Left renal cortex interstitium (tissue), 4 donors: ENCODE measurements around the gene SLC25A41. TPM values are rescaled to one million over a fixed set of nuclear protein-coding genes. Genes with fewer than 3 reads are reported as not detected.
"Not testable (repeated sequence)": the region's sequence is repeated elsewhere in the genome, so short reads cannot be mapped to it uniquely, and the experiment has no call there.

Experiments used
- DNase-seq, 4 donors: peaks; one replicate each; pipeline ENCODE4 v3.0.0-alpha.2; 2013; ENCODE audit warnings: low read depth in 4 of 4, low spot score in 2 of 4, missing footprints in 1 of 4
- polyA plus RNA-seq, 4 donors: library from polyadenylated mRNA; unstranded; fragments of 120-200 nt; gene quantifications; one replicate each; pipeline ENCODE4 v1.2.1, GENCODE V29; 2013; ENCODE audit not compliant: insufficient read length in 4 of 4

Gene SLC25A41
- polyA plus RNA-seq, 4 donors = 0.25 to 1.5 (median 0.61) TPM

GRCh38 chr19:6429419-6430221 is 3.9 kb downstream of the SLC25A41 start:
- DNase-seq = no peak

- DNase-seq = not testable (repeated sequence)
Measured at GRCh38 chr19:6428692-6429418, 4.7 kb downstream of the SLC25A41 start.

DNA sequence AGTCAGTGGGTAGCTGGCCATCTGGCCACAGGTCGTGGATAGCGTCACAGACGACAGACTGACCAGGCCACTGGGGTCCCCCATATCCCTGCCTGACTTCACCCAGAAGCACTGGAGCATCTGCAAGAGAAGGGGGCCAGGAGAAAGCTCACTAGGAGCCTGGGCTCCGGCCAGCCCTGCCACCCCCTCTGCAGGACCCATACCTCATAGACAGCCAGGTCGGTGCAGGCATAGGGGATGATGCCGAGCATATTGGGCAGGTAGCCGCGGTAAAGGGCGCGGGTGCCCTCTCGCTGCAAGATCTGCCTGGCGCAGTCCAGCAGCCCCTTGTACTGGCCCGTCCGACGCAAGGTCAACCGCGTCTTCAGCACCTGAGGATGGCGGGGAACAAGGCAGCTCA is 6.4 kb downstream of the SLC25A41 start:
- DNase-seq = no peak

DNA sequence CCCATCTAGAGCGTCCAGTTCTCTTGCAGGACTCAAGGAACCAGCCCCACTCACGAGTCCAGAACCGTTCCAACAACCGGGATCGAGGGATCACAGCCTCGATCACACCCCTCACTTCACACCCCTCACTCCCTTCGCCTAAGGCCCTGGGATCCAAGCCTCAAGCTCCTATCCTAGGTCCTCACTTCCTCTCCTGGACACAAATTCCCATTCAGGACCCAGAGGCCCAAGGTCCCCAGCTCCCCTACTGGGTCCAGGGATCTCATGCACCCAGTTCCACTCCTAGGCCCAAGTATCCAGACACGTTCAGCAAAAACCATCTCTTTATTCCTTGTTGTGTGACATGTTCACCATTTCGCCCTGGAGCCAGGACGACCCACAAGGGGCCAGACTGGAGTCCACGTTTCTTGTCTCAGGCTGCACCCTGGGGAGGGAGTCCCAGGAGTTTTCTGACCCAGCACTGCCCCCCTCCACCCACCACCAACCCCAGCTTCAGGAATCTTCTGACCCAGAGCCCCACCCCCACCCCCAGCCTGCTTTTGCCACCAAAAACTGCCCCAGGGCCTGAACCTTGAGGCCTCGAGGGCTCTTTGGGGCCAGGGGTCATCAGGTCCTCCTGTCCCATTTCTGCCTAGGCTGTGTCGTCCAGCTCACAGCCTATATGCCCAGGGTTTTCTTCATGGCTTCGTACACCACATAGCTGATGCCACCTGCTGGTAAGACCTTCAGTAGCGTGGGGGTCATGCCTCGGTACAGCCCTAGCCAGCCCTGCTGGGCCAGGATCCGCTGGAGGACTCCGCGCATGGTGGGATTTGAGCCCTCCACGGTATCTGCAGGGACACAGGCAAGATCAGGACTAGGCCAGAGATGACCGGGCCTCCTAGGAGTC is 7.6 kb downstream of the SLC25A41 start:
- DNase-seq = no peak

- peak; percentile 100 for DNase-seq
Measured at GRCh38 chr19:6424939-6425731, 8.4 kb downstream of the SLC25A41 start.

DNA sequence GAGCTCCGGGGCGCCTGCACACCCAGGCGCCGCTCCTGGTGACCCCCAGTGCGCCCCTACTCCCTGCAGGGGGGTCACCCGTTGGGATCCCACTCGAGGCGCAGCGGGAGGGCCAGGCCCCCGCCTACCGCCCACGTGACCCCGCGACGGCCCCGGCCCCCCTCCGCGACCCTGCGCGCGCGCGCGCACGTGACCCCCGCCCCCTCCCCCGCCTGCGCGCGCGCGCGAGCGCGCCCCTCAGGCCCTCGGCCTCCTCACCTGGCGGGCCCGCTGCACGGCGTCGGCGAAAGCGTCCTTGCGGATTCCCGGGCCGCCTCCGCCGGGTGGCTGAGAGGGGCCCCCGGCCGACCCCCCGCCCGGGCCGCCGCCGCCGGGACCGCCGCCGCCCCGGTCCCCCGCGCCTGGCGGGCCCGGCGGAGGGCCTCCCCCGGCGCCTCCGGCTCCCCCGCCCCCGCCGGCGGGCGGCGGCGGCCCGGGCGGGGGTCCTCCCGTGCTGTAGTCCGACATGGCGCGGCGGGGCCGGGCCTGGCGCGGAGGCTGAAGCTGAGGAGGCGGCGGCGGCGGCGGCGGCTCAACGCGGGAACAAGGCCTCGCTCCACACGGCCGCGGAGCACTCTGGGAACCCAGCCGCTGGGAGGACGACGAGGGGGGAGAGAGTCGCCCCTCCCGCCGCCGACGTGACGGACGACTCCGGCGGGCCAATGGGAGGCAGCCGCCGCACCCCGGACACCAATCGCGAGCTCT is 9.2 kb downstream of the SLC25A41 start, which contains the start of gene KHSRP:
Gene KHSRP, minus strand, starts transcription at position 617 of the 744 bp plus-strand sequence. Its CDS starts 110 bp downstream, at position 507.
- no peak for DNase-seq

DNA sequence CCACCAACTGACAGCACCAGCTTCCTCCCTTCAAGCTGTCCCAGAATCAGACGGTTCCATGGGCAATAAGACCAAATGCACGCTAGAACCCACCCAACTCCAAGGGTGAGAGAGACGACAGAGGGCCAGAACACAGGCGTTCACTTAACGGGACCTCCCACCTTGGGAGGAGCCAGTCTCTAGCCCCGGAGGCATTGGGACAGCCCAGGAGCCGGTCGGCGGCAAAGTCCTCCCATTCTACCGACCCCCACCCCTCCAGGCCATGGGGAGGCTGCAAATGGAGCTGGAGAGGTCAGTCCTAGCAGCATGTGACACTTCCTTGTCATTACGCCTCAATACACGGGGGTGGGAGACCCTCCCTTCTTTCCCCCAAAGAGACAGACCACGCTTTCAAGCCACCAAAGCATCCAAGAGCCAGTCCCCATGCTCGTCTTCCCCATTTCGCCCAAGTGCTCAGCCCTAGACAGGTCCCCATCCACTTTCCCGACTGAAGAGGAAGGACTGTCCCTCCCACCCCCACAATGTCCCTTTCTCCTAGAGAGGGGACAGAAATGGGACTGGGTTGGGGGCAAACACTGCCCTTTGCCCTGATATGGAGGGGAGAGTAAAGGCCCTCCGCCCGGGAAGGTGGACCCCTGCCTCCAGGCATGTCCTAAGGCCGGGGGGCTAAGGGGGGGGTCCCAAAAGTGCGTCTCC is 9.9 kb downstream of the SLC25A41 start:
- no peak for DNase-seq

DNA sequence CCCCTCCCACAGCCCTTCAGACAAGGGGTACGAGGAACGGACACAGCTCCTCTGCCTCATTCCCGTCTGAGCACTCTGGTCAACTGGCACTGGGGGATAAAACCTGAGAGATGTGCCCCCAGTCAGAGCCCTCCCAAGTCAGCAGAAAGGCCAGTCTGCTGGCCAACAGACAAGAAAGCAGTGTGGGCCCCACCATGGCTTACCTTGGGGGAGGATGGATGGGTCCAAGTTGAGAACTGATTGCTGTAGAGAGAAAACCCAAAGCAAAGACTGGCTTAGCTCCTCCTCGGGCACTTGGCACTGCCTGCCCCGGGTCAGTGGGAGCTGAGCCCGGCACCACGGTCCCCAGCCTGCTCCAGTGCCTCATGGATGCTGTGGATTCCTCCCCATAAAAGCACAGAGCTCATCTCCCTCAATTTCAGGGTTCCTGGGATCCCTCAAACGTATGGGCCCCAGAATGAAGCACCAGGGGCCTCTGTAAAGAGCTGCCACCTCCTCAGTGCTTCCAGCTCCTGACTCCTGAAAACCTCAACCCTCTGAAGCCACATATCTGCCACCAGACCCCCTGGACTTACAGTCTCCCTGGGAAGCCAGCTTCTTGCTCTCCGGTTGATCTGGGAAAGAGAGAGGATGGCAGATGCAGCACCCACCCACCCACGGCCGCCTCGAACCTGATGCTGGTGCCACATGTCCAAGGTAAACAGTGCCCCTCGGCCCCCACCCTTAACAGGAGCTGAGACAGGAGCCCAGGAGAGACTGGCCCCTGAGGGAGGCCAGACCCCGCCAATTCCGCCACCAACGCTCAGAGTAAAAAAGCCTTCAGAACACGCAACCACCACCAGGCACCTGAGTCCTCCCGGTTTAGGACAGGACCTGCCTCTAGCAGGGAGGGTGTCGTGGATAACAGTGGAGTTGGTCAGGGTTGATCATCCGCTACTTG is 12.2 kb downstream of the SLC25A41 start:
- DNase-seq = no peak

DNA sequence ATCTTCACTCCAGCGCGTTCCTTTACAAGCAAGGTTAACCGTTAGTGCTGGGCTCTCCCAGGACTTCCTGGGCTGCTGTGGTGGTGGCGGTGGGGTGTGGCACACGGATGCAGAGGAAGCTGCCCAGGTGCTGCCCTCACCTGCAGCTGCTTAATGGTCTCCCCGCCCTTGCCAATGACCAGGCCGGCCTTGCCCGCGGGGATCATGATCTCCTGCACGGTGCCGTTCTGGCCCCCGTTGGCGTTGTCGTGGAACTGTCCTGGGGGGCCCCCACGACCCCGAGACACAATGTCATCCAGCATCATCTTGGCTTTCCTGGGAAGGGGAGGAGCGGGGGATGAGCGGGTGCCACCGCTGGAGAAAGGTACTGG is 15.0 kb downstream of the SLC25A41 start:
- DNase-seq = no peak

DNA sequence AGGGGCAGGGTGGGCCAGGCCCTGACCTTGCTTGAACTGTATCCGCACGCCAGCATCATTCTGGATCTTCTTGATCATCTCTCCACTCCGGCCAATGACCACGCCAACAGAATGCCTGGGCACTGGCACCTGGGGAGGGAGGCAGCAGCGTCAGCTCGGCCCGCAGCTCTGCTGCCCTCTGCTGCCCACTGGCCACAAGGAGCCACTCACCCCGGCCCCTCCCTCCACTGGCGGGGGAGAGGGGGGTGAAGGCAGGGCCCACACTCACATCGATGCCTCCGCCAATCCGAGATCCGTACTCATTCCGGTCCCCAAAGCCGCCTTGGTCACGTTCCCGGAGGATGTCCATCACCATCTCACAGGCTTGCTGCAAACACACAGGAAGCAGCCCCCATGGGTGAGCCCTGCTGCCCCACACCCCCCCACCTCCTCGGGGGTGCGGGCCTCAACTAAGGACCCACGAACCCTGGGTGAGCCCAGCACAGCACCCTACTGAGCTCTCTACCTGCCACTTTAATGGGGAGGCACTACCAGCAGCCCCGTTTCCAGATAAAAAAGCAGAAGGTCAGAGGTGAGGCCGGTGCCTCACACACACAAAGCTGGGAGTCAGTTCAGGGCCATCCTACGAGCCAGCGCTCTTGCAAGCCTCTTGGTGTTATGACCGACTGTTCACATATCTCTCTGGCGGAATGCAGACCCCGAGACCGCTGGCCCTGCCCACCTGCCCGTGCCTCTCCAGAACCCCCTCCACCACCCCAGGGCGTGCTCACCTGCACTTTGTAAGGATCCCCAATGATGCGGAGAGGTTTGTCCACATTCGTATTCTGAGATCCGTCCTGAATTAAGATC is 15.6 kb downstream of the SLC25A41 start:
- no peak for DNase-seq

- DNase-seq = no peak
Measured at GRCh38 chr19:6416658-6417405, 16.7 kb downstream of the SLC25A41 start.

DNA sequence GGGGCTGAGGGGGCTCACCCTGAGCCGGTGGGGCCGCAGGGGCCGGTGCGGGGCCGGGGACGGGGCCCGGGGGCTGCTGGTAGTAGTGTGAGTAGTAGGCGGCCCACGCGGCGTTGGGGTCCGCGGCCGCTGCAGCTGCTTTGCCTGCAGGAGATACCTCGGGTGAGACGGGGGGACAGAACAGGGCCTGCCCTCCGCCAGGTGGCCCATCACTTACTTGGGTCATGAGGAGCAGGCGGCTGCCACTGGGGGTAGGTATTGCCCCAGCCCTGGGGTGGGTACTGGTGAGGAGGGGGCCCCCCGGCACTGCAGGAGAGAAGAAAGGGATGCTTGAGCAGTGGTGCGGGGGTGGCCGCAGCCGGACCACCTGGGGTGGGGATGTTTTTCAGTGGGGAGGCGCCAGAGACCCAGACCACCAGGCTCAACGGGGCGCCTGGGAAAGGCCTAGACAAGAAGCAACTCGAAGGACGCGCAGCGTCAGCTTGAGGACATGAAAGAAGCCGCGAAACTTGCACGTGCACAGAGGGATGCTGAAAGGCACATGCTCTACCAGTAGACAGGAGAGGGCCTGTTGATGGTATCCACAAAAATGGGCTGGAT is 17.9 kb downstream of the SLC25A41 start:
- no peak for DNase-seq

- DNase-seq = no peak
Measured at GRCh38 chr19:6414793-6415590, 18.6 kb downstream of the SLC25A41 start.

- DNase-seq = no peak
Measured at GRCh38 chr19:6413721-6414643, 19.6 kb downstream of the SLC25A41 start.
